Ovary (tissue), 9 donors: ENCODE measurements around the gene RASGRF2. TPM values are rescaled to one million over a fixed set of nuclear protein-coding genes. Genes with fewer than 3 reads are reported as not detected.

ENCODE experiments used
- DNase-seq, 5 donors: peaks; one replicate each; pipeline ENCODE4 v3.0.0-alpha.2; 2019 to 2020
- H3K27ac ChIP-seq, 2 donors: fragments of 200-600 bp; one replicate each; pipeline versions ENCODE4 v1.5.1 to v1.8.0; 2019 to 2022
- H3K27me3 ChIP-seq: fragments of 200-600 bp; one replicate; pipeline ENCODE4 v1.8.0; 2022
- H3K36me3 ChIP-seq: fragments of 200-600 bp; sonication (generic); one replicate; pipeline ENCODE4 v1.5.1; 2019
- H3K4me1 ChIP-seq: one replicate; pipeline ENCODE4 v1.8.1; 2013; ENCODE audit warnings: mild to moderate bottlenecking, moderate library complexity; ENCODE audit not compliant: insufficient read depth
- H3K4me3 ChIP-seq: fragments of 200-600 bp; sonication (generic); one replicate; pipeline ENCODE4 v1.5.1; 2017
- H3K9me3 ChIP-seq, 2 donors: fragments of 200-600 bp in 1 of 2; sonication (generic) in 1 of 2; one replicate each; pipeline versions ENCODE4 v1.5.1 to v1.8.1; 2013 to 2019; ENCODE audit warnings: mild to moderate bottlenecking in 1 of 2, moderate library complexity in 1 of 2
- EP300 ChIP-seq: sonication (generic); formaldehyde crosslinking; IDR thresholded peaks from one replicate; pipeline ENCODE4 v1.6.1; 2017; ENCODE audit warnings: antibody characterized with exemption
- POLR2A ChIP-seq: fragments of 450-650 bp; IDR thresholded peaks from one replicate; pipeline ENCODE4 v1.6.1; 2017; ENCODE audit warnings: antibody characterized with exemption, mild to moderate bottlenecking, moderate library complexity
- WGBS, 3 donors: extraction: QIAGEN DNeasy Blood & Tissue Kit in 1 of 3; methylation state at CpG; one replicate each; pipeline versions ENCODE4 v1.1.5 to v1.1.7; 2013 to 2017; 5-methylcytosine and 5-hydroxymethylcytosine counted together
- intact Hi-C, 4 donors: fragments of 100-400 bp; cut with DNase I; formaldehyde crosslinking; loops; one replicate each; pipeline versions ENCODE4 v1.11.0 to v1.15.1; 2022 to 2023
- polyA plus RNA-seq, 2 donors: library from polyadenylated mRNA; stranded (reverse); fragments of 200-250 nt in 1 of 2; fragments of 350-450 nt in 1 of 2; fragmentation: Illumina TruSeq in 1 of 2; extraction: RNeasy Lipid Tissue Mini Kit (QIAGEN cat#74804) in 1 of 2; gene quantifications; one replicate each; pipeline ENCODE4 v1.2.3, GENCODE V29; 2013 to 2014
- total RNA-seq, 7 donors: library from RNA; depleted of rRNA in 2 of 7; stranded (reverse); fragments of >200 nt in 2 of 7; fragmentation: NEBNext Ultra II Directional in 3 of 7; extraction: Animal tissue kit (Norgen Biotek cat#: 25700) in 3 of 7; gene quantifications; one replicate each; pipeline versions ENCODE4 v1.1.0 to v1.2.4, GENCODE V29; 2016 to 2023
- TF ChIP-seq, protein P1 (sequence below), 3 donors: fragments of 450-650 bp in 2 of 3; fragments of 200-600 bp in 1 of 3; IDR thresholded peaks; one replicate each; pipeline versions ENCODE4 v1.5.1 to v1.8.0; 2016 to 2022; ENCODE audit warnings: antibody characterized with exemption in 3 of 3, mild to moderate bottlenecking in 1 of 3
- donor health status: DM: no; HTN: no; CAD: no; lungs with moderate emphysema.
- donor health status: DM: no; HTN: no; CAD: no.
- donor health status: Bipolar disorder and iron deficiency.
- donor health status: DM: yes; HTN: yes; CAD: no.
- donor health status: DM: no; HTN: no; CAD: no.
- donor health status: DM: yes; HTN: yes; CAD: no.

The RASGRF2 gene
- total and polyA plus RNA-seq, 9 donors: 8.6 to 55.1 (median 23.0) TPM

- Histone ChIP-seq H3K9me3 (no peaks in the 10 kb centered on the region), H3K4me3 (no peak overlapping the region), H3K27ac (no peak overlapping the region), H3K36me3 (no peaks in the 10 kb centered on the region), H3K4me1 (no peaks in the 10 kb centered on the region), H3K27me3 (no peaks in the 10 kb centered on the region)
- TF ChIP-seq EP300 (no peak), POLR2A (no peak)
- TF ChIP-seq, protein P1, sequence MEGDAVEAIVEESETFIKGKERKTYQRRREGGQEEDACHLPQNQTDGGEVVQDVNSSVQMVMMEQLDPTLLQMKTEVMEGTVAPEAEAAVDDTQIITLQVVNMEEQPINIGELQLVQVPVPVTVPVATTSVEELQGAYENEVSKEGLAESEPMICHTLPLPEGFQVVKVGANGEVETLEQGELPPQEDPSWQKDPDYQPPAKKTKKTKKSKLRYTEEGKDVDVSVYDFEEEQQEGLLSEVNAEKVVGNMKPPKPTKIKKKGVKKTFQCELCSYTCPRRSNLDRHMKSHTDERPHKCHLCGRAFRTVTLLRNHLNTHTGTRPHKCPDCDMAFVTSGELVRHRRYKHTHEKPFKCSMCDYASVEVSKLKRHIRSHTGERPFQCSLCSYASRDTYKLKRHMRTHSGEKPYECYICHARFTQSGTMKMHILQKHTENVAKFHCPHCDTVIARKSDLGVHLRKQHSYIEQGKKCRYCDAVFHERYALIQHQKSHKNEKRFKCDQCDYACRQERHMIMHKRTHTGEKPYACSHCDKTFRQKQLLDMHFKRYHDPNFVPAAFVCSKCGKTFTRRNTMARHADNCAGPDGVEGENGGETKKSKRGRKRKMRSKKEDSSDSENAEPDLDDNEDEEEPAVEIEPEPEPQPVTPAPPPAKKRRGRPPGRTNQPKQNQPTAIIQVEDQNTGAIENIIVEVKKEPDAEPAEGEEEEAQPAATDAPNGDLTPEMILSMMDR (IDR thresholded peaks at IDR 0.05): no peak
- WGBS, 3 donors: 64 to 75% (median 64%) methylated on average over 1 of the region's 1 CpG
- no peak for DNase-seq
- intact Hi-C loops: no loop called here
Measured at GRCh38 chr5:81226949-81227348, 266.8 kb downstream of the RASGRF2 start.

DNA sequence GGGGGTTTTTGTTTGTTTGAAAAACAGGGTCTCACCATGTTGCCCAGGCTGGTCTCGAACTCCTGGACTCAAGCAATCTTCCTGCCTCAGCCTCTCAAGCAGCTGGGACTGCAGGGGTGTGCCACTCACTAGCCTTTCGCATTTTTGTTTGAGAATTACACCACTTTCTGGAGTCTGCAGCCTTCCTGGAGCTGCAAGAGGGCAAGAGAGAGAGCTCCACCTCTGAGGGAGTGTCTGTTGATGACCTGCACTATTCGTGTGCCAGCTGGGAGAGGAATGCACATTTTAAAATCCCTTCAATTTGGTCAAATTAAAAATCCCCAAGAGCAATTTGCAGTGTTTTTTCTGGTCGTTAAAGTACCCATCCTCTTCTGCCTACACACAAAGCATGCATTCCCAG is 267.9 kb downstream of the RASGRF2 start:
- TF ChIP-seq EP300 (no peak), POLR2A (no peak)
- TF ChIP-seq, protein P1 (IDR thresholded peaks at IDR 0.05): no peak
- H3K4me3 ChIP-seq: no peak overlapping the region
- intact Hi-C loops: no loop called here

GRCh38 chr5:81230416-81230815 is 270.3 kb downstream of the RASGRF2 start:
- DNase-seq: no peak
- H3K27ac ChIP-seq: no peak overlapping the region
- intact Hi-C loops: loop anchor here in 1 of 4 donors (10.0 kb wide), 1 partner anchor 64 kb away; no protein-coding TSS in a partner anchor
- TF ChIP-seq, protein P1 (IDR thresholded peaks at IDR 0.05): no peak
- TF ChIP-seq POLR2A (no peak), EP300 (no peak)
- no peak overlapping the region for H3K4me3 ChIP-seq
- H3K27me3 ChIP-seq: no peaks in the 10 kb centered on the region
- 77 to 82% (median 80%) methylated on average over 8 of the region's 8 CpGs for WGBS, 3 donors
- H3K36me3 ChIP-seq: no peaks in the 10 kb centered on the region
- no peaks in the 10 kb centered on the region for H3K9me3 ChIP-seq
- H3K4me1 ChIP-seq: peaks cover 18% of the 10 kb centered on the region

More for the DNA sequence above, 267.9 kb downstream of the RASGRF2 start:
- no peaks in the 10 kb centered on the region for H3K9me3 ChIP-seq
- 54 to 60% (median 56%) methylated on average over 4 of the region's 4 CpGs for WGBS, 3 donors
- no peaks in the 10 kb centered on the region for H3K27me3 ChIP-seq
- H3K27ac ChIP-seq: no peak overlapping the region
- peaks cover 5% of the 10 kb centered on the region for H3K4me1 ChIP-seq
- no peak for DNase-seq
- H3K36me3 ChIP-seq: no peaks in the 10 kb centered on the region

GRCh38 chr5:81232464-81233079 is 272.4 kb downstream of the RASGRF2 start:
- Histone ChIP-seq H3K27ac (peak overlapping the region; percentile 73 to 90), H3K4me1 (peaks cover 24% of the 10 kb centered on the region), H3K9me3 (no peaks in the 10 kb centered on the region), H3K27me3 (no peaks in the 10 kb centered on the region), H3K36me3 (no peaks in the 10 kb centered on the region), H3K4me3 (peak overlapping the region; percentile 37)
- no peak for TF ChIP-seq EP300
- peak; percentile 65 to 79 (median 72) for DNase-seq
- intact Hi-C loops: loop anchor here in 1 of 4 donors (10.0 kb wide), 1 partner anchor 62 kb away; no protein-coding TSS in a partner anchor
- WGBS, 3 donors: 2 to 13% (median 9%) methylated on average over 12 of the region's 12 CpGs

DNA sequence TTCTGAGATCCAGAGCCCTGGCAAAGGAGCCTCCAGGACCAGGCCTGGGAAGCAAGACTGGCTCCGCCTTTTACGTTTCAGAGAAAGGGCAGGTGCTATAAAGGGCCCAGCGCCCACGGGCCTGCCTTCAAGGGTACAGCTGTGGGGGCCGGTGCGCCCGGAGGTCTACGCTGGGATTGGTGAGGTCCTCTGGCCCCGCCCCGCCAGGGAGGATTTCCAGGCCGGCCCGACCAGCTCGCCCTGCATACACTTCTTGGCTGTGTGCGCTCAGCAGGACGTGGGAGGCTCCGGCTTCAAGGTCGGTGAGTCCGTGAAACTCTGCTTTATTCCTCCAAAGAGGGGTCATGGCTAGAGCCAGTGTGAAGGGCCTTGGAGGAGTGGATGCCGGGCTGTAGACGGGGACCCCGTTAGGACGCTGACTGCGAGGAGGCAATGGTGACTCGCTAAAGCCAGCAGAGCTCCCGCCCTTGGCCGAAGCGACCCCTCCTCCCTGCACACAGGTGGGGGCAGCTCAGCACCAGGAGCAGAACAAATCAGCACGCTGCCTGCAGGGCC is 273.0 kb downstream of the RASGRF2 start, which contains the start of gene CKMT2:
TSS of gene CKMT2 (plus strand) at position 243 of the 555 bp plus-strand sequence. CDS start 17,811 bp downstream, outside the sequence.
- 1 to 2% (median 1%) methylated on average over 28 of the region's 28 CpGs for WGBS, 3 donors
- Histone ChIP-seq H3K27ac (peak within 1 kb of the TSS; percentile 73 to 90), H3K4me1 (peaks cover 24% of the 10 kb centered on the region), H3K9me3 (no peaks in the 10 kb centered on the region), H3K4me3 (peak within 1 kb of the TSS; percentile 37), H3K36me3 (no peaks in the 10 kb centered on the region), H3K27me3 (no peaks in the 10 kb centered on the region)
- peak; percentile 91 to 96 (median 94) for DNase-seq
- intact Hi-C loops: loop anchor here in 1 of 4 donors (10.0 kb wide), 1 partner anchor 62 kb away; no protein-coding TSS in a partner anchor
- TF ChIP-seq POLR2A (peak; percentile 22), EP300 (no peak)
- TF ChIP-seq, protein P1 (IDR thresholded peaks at IDR 0.05): no peak
